Mucosa of descending colon (tissue), 3 donors: ENCODE data around the gene C11orf42. TPM values are rescaled to one million over a fixed set of nuclear protein-coding genes. Genes with fewer than 3 reads are reported as not detected.

Experiments used
- ATAC-seq: fragments of 200-7000 bp; cut with Tn5 transposase; one replicate; pipeline ENCODE4 v1.9.1; 2020; ENCODE audit warnings: mild to moderate bottlenecking, moderate library complexity
- DNase-seq, 3 donors: peaks; one replicate each; pipeline ENCODE4 v3.0.0-alpha.2; 2020
- H3K36me3 ChIP-seq: fragments of 200-600 bp; one replicate; pipeline ENCODE4 v1.8.0; 2021; ENCODE audit warnings: low read depth, mild to moderate bottlenecking
- H3K4me1 ChIP-seq: fragments of 200-600 bp; one replicate; pipeline ENCODE4 v1.8.0; 2021; ENCODE audit warnings: low read depth, mild to moderate bottlenecking
- H3K4me3 ChIP-seq: fragments of 200-600 bp; one replicate; pipeline ENCODE4 v1.8.0; 2021; ENCODE audit warnings: mild to moderate bottlenecking
- H3K9me3 ChIP-seq: fragments of 200-600 bp; one replicate; pipeline ENCODE4 v1.8.0; 2021; ENCODE audit warnings: mild to moderate bottlenecking
- CTCF ChIP-seq: fragments of 200-600 bp; IDR thresholded peaks from one replicate; pipeline ENCODE4 v1.8.0; 2022; ENCODE audit warnings: antibody characterized with exemption, mild to moderate bottlenecking
- intact Hi-C, 2 donors: fragments of 100-400 bp; cut with DNase I in 1 of 2; cut with micrococcal nuclease in 1 of 2; formaldehyde crosslinking; loops; one replicate each; pipeline versions ENCODE4 v1.11.0 to v1.11.1; 2022; cut with DNase I, micrococcal nuclease
- long read RNA-seq, 2 donors: library from polyadenylated mRNA; unstranded; transcript quantifications; one replicate each; pipeline ENCODE4 v2.0.0, GENCODE V29; 2019 to 2021
- total RNA-seq, 3 donors: library from RNA; stranded (reverse); fragmentation: NEBNext Ultra II Directional in 2 of 3; extraction: Animal tissue kit (Norgen Biotek cat#: 25700) in 2 of 3; gene quantifications; one replicate each; pipeline versions ENCODE4 v1.2.1 to v1.2.4, GENCODE V29; 2021 to 2023
- donor health status: DM: no; HTN: no; CAD: no; lungs with moderate emphysema.
- donor health status: DM: no; HTN: no; CAD: no.
- donor health status: DM: no; HTN: yes; CAD: no.

The C11orf42 gene
- total RNA-seq, result not detected
- long read RNA-seq, donor 1, result 0 reads
- long read RNA-seq, donor 2, result 0 reads

- Histone ChIP-seq H3K4me1 (no peaks in the 10 kb centered on the region), H3K36me3 (no peaks in the 10 kb centered on the region)
- intact Hi-C loops, result no loop called here
These were observed at the start of gene C11orf42 for GRCh38 chr11:6205366-6205765. TSS of gene C11orf42 (plus strand) at chr11:6205557. CDS start at chr11:6205616, 59 bp downstream.

DNA sequence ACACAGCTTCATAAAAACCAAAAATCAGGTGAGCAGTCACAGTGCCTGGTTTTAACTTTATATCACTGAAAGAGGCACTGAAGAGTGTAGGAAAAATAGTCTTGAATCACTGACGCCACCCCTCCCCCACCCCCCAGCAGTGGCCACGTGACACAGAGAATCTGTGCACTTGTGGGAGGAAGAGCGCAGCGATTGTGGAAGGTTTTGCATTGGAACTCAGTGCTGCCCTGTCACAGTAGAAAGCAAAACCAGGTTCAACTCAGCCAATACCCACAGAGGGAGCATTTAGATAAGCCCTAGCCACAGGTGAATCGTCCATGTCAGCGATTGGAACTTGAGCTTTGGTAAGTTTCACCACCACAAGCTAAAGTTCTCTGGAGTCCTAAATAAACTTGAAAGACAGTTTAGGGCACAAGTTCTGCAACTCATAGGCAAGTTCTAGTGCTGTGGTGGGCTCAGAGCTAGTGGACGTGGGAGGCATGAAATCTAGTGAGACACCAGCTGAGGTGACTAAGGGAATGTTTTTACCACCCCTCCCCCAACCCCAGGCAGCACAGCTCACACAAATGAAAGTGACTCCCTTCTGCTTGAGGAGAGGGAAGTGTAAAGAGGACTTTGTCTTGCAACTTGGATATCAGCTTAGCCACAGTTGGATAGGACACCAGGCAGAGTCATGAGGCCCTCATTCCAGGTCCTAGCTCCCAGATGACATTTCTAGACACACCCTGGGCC lies 48.6 kb upstream of the C11orf42 start:
- Histone ChIP-seq H3K4me3 (no peak overlapping the region), H3K4me1 (no peaks in the 10 kb centered on the region), H3K9me3 (no peaks in the 10 kb centered on the region), H3K36me3 (no peaks in the 10 kb centered on the region)
- no peak for TF ChIP-seq CTCF
- no peak for DNase-seq
- intact Hi-C loops, result no loop called here
- no peak for ATAC-seq

More at GRCh38 chr11:6205366-6205765, at the start of gene C11orf42:
- no peak for TF ChIP-seq CTCF
- ATAC-seq, result no peak
- H3K4me3 ChIP-seq, result no peak within 1 kb of the TSS
- DNase-seq, result no peak
- no peaks in the 10 kb centered on the region for H3K9me3 ChIP-seq

DNA sequence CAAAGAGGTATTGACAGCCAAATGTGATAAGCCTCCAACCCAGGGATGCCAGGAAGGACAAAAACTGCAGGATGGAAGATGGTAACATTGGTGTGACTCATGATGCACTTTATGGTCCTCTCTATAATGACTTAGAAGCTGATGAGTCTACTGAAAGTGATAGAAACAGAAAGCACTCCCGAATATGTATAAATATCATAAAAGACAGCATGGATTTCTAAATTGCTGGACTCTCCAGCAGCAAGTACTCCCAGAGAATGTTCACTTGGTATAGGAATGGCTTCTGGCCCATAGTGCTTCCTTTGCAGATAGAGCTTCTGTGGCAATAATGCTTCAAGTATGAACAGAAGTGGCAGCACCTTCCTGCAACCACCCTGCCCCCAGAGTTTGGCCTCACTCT lies 35.1 kb upstream of the C11orf42 start, which contains the start of gene OR52B2:
TSS of gene OR52B2 (minus strand) at position 101 of the 400 bp plus-strand sequence. CDS start at position 101, 0 bp downstream.
- no peaks in the 10 kb centered on the region for H3K4me1 ChIP-seq
- TF ChIP-seq CTCF, result no peak
- DNase-seq, result no peak
- H3K4me3 ChIP-seq, result no peak within 1 kb of the TSS
- no peaks in the 10 kb centered on the region for H3K36me3 ChIP-seq
- no peaks in the 10 kb centered on the region for H3K9me3 ChIP-seq
- ATAC-seq, result no peak
- intact Hi-C loops, result no loop called here

DNA sequence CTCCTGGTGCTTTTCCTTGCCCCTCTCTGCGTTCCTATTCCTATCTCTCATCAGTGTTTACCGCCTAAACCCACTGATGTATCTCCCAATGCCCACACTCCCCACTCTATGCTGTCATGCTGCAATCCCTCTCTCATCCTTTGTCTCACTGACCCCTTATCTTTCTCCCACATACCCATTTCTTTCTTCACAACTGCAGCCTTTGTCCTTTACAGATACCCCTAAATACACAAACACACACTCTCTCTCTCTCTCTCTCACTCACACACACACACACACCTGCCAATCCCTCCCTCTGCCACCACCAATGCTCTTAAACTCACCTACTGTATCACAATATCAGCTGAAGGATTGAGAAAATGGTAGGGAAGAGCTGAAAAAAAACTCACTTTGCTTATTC lies 29.9 kb upstream of the C11orf42 start:
- H3K9me3 ChIP-seq, result no peaks in the 10 kb centered on the region
- H3K4me3 ChIP-seq, result no peak overlapping the region
- intact Hi-C loops, result no loop called here
- ATAC-seq (no peak), DNase-seq (no peak)
- H3K4me1 ChIP-seq, result no peaks in the 10 kb centered on the region
- TF ChIP-seq CTCF, result no peak
- H3K36me3 ChIP-seq, result no peaks in the 10 kb centered on the region

DNA sequence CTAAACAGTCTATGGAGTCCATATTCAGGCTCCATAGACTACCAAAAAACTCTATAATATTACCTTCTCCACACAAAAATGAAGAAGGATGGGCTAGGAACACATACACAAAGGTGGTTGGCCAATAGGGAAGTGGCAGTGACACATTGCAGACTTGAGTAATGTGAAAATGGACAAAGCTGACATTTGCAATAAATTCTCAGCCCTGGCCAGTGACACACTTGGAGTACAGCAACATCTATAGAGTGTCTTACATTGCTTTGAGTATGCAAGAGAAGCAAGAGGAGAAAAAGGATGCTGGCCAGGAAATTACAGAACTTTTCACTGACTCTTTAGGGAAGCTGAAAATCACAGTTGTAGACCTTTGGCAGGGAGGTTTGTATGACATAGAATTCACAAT lies 13.6 kb upstream of the C11orf42 start:
- no peaks in the 10 kb centered on the region for H3K36me3 ChIP-seq
- H3K4me1 ChIP-seq, result no peaks in the 10 kb centered on the region
- intact Hi-C loops, result no loop called here
- ATAC-seq, result no peak
- H3K9me3 ChIP-seq, result no peaks in the 10 kb centered on the region
- no peak for DNase-seq
- TF ChIP-seq CTCF, result no peak
- no peak overlapping the region for H3K4me3 ChIP-seq
